ENCODE results near the gene TNFAIP6. TPM values are rescaled to one million over a fixed set of nuclear protein-coding genes. Genes with fewer than 3 reads are reported as not detected.

TNFAIP6 gene
- total and polyA plus RNA-seq, 2 of the 8 experiments (the other 6 are each of a cell fraction or from before 2014, with no cell fraction given) = 1.1 to 2.0 TPM

DNA sequence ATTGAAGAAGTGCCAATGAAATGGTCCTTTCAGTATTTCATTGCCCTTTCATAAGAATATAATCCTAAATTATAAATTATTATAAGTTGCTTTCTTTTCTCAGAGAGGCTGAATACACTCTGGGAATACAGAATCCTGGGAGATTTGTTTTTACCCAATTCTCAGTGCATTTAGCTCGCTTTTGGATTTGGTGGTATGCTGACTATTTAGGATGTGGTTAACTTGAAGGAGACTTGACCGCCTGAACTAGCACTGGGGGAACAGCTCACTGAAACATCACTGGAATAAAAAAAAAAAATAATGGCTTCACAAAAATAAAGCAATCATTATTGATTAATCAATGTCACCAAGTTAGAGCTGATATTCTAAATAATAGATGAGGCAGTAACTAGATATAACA lies 10.2 kb downstream of the TNFAIP6 start:
- H3K27me3 ChIP-seq (replicated peaks in 1 of 4; ENCODE audit: control insufficient read depth in 3 of 4, extremely low read depth in 1 of 4, insufficient read depth in 3 of 4, low read length in 3 of 4) = no peaks in the 10 kb centered on the region
- FAIRE-seq (no peak), DNase-seq (ENCODE audit: low read depth in 1 of 2, low spot score in 2 of 2) (no peak)
- no peak overlapping the region for H2AFZ ChIP-seq (ENCODE audit: low read length)
- no peak overlapping the region for H3K4ac ChIP-seq (replicated peaks; ENCODE audit: insufficient read length, low read depth, low read length)
- no peak overlapping the region for H3K4me3 ChIP-seq (ENCODE audit: extremely low read depth in 1 of 4, insufficient read depth in 2 of 4, low read depth in 3 of 4, low read length in 4 of 4)
- no peaks in the 10 kb centered on the region for H3K23me2 ChIP-seq (ENCODE audit: low read depth, low read length)
- no peak overlapping the region for H3K18ac ChIP-seq (ENCODE audit: extremely low read depth, low read length)
- no peak overlapping the region for H3K4me2 ChIP-seq (ENCODE audit: insufficient read depth in 1 of 2, low read depth in 2 of 2, low read length in 2 of 2)
- 90% methylated on average over 2 of the region's 2 CpGs; no CpG with 5 or more reads in 1 of the 2 experiments for WGBS, 2 experiments (ENCODE audit: extremely low coverage in 1 of 2, insufficient coverage in 1 of 2, insufficient read length in 1 of 2, insufficient replicate concordance in 2 of 2, low coverage in 1 of 2, low lambda C conversion rate in 2 of 2, missing lambda C conversion rate in 1 of 2)
- H3K27ac ChIP-seq (ENCODE audit: low read depth, low read length) = no peak overlapping the region
- no peaks in the 10 kb centered on the region for H3K79me2 ChIP-seq (ENCODE audit: control insufficient read depth in 1 of 2, insufficient read depth in 2 of 2, low read length in 2 of 2)
- H3K79me1 ChIP-seq (ENCODE audit: low read depth, low read length) = no peaks in the 10 kb centered on the region
- peaks cover 0 to 2% of the 10 kb centered on the region in 2 experiments; a peak in 1 of 4 replicates for H3K9me3 ChIP-seq (ENCODE audit: insufficient read depth in 2 of 2, low read depth in 1 of 2, low read length in 1 of 2)
- H2AK5ac ChIP-seq (ENCODE audit: low read depth, low read length) = no peak overlapping the region
- H4K5ac ChIP-seq (ENCODE audit: insufficient read length, low read depth, low read length) = no peak overlapping the region
- ChIA-PET POLR2A (ENCODE audit: partially characterized antibody) (no interaction called here), CTCF (ENCODE audit: partially characterized antibody) (no interaction called here)
- H2BK20ac ChIP-seq (ENCODE audit: low read length) = no peak overlapping the region
- H3K36me3 ChIP-seq (ENCODE audit: control insufficient read depth in 2 of 4, insufficient read depth in 4 of 4, low read length in 3 of 4) = no peaks in the 10 kb centered on the region; a peak in 1 of 8 replicates
- H3K23ac ChIP-seq (ENCODE audit: insufficient read length) = no peak overlapping the region
- no peaks in the 10 kb centered on the region for H3K4me1 ChIP-seq (replicated peaks in 1 of 4; ENCODE audit: control insufficient read depth in 3 of 4, insufficient read depth in 4 of 4, low read length in 3 of 4)
- no peak overlapping the region for H4K91ac ChIP-seq (replicated peaks; ENCODE audit: insufficient read length, low read length)
- H3K14ac ChIP-seq (ENCODE audit: insufficient read length) = no peak overlapping the region
- no peak overlapping the region for H2BK15ac ChIP-seq (ENCODE audit: low read length)
- H3K9ac ChIP-seq (replicated peaks in 1 of 4; ENCODE audit: extremely low read depth in 1 of 4, low read depth in 3 of 4, low read length in 3 of 4) = no peak overlapping the region
- no peak overlapping the region for H2BK5ac ChIP-seq (ENCODE audit: low read depth, low read length)
- no peak overlapping the region for H3K56ac ChIP-seq (replicated peaks; ENCODE audit: insufficient read length, low read depth, low read length)
- H2BK12ac ChIP-seq (ENCODE audit: low read depth, low read length) = no peak overlapping the region
- H4K20me1 ChIP-seq (replicated peaks in 1 of 2; ENCODE audit: control insufficient read depth in 1 of 2, insufficient read depth in 2 of 2, low read length in 2 of 2) = no peaks in the 10 kb centered on the region
- no peak overlapping the region for H4K8ac ChIP-seq (ENCODE audit: extremely low read depth, insufficient read depth, low read length)
- H2BK120ac ChIP-seq (replicated peaks; ENCODE audit: low read depth, low read length) = no peak overlapping the region
- TF ChIP-seq, protein P1, sequence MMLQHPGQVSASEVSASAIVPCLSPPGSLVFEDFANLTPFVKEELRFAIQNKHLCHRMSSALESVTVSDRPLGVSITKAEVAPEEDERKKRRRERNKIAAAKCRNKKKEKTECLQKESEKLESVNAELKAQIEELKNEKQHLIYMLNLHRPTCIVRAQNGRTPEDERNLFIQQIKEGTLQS (IDR thresholded peaks at IDR 0.05; ENCODE audit: insufficient read depth, low read depth, low read length) = no peak
- TF ChIP-seq TAF7 (optimal IDR thresholded peaks at IDR 0.05; ENCODE audit: borderline replicate concordance, low read depth, low read length) (no peak), JUND (IDR thresholded peaks at IDR 0.05; ENCODE audit: low read length) (no peak), SP2 (IDR thresholded peaks at IDR 0.05; ENCODE audit: low read length) (no peak), CEBPB (IDR thresholded peaks at IDR 0.05; ENCODE audit: low read depth, low read length) (no peak), RNF2 (IDR thresholded peaks at IDR 0.05; ENCODE audit: borderline replicate concordance, low read depth, low read length, missing control alignments, poor library complexity, severe bottlenecking) (no peak), YY1 (IDR thresholded peaks at IDR 0.05; ENCODE audit: low read depth, low read length) (no peak), KDM1A (IDR thresholded peaks at IDR 0.05; ENCODE audit: borderline replicate concordance, low read length) (no peak), CTBP2 (IDR thresholded peaks at IDR 0.05; ENCODE audit: borderline replicate concordance, insufficient read depth, insufficient read length, low read length) (no peak), BCL11A (IDR thresholded peaks at IDR 0.05; ENCODE audit: low read depth in 2 of 2, low read length in 2 of 2) (no peak), CREB1 (IDR thresholded peaks at IDR 0.05) (no peak), RFX5 (IDR thresholded peaks at IDR 0.05; ENCODE audit: borderline replicate concordance, low read depth, low read length) (no peak), SRF (IDR thresholded peaks at IDR 0.05; ENCODE audit: low read depth, low read length) (no peak), POU5F1 (IDR thresholded peaks at IDR 0.05; ENCODE audit: low read depth, low read length) (no peak)

Measured in H1 (cell line).